OCI-LY7 (cell line): Measurements from ENCODE around the gene CERS6. TPM values are rescaled to one million over a fixed set of nuclear protein-coding genes. Genes with fewer than 3 reads are reported as not detected.

ENCODE experiments used
- BruUV-seq: library from RNA; stranded (reverse); fragments of 400-500 nt; replicated peaks from 2 replicates; lab custom pipeline; 2021; lab: Mats Ljungman, UMichigan
- CTCF ChIA-PET: fragments of 300-600 bp; sonication (Branson Sonifier 250); formaldehyde crosslinking; loops from one replicate; lab custom pipeline; 2022; ENCODE audit warnings: antibody characterized with exemption; ENCODE audit not compliant: unreplicated experiment; lab: Charles Lee
- POLR2A ChIA-PET: fragments of 300-600 bp; sonication (Branson Sonifier 250); formaldehyde crosslinking; loops from one replicate; lab custom pipeline; 2022; ENCODE audit warnings: antibody characterized with exemption; lab: Charles Lee
- DNase-seq: peaks from one replicate; pipeline ENCODE4 v3.0.0-alpha.2; 2015; ENCODE audit warnings: low spot score
- H2AFZ ChIP-seq: fragments of 200-600 bp; sonication (generic), shearing (Covaris generic); 2 replicates; pipeline ENCODE4 v1.6.1; 2014; ENCODE audit warnings: mild to moderate bottlenecking, antibody characterized with exemption, low read length, moderate library complexity
- H3K27ac ChIP-seq: fragments of 200-600 bp; sonication (generic); 2 replicates; pipeline ENCODE4 v1.5.1; 2014; ENCODE audit warnings: mixed run types, low read depth, mild to moderate bottlenecking, moderate library complexity, low read length, inconsistent platforms; ENCODE audit not compliant: poor library complexity, severe bottlenecking
- H3K36me3 ChIP-seq: fragments of 200-600 bp; sonication (generic); 2 replicates; pipeline ENCODE4 v1.6.1; 2014; ENCODE audit warnings: mild to moderate bottlenecking, antibody characterized with exemption, low read length, moderate library complexity, mixed read lengths; ENCODE audit not compliant: insufficient read depth
- H3K4me1 ChIP-seq: fragments of 200-600 bp; sonication (generic); 2 replicates; pipeline ENCODE4 v1.5.1; 2014; ENCODE audit warnings: mild to moderate bottlenecking, low read length; ENCODE audit not compliant: insufficient read depth, poor library complexity, severe bottlenecking
- H3K4me2 ChIP-seq: fragments of 200-600 bp; sonication (generic); 2 replicates; pipeline ENCODE4 v1.6.1; 2014; ENCODE audit warnings: mild to moderate bottlenecking, low read length
- H3K4me3 ChIP-seq: fragments of 200-600 bp; sonication (generic); 2 replicates; pipeline ENCODE4 v1.5.1; 2014; ENCODE audit warnings: mild to moderate bottlenecking, low read depth, low read length; ENCODE audit not compliant: poor library complexity, severe bottlenecking
- H3K79me2 ChIP-seq: fragments of 200-600 bp; sonication (generic); 2 replicates; pipeline ENCODE4 v1.6.1; 2016; ENCODE audit warnings: low read depth, mild to moderate bottlenecking, low read length, moderate library complexity, mixed read lengths; ENCODE audit not compliant: insufficient read depth
- H3K9me2 ChIP-seq: fragments of 200-600 bp; sonication (generic); 2 replicates; pipeline ENCODE4 v1.6.1; 2016; ENCODE audit warnings: mild to moderate bottlenecking, low read length, mixed read lengths; ENCODE audit not compliant: insufficient read depth
- H3K9me3 ChIP-seq: fragments of 200-600 bp; sonication (generic); 2 replicates; pipeline ENCODE4 v1.6.1; 2014; ENCODE audit warnings: mild to moderate bottlenecking, mixed run types, low read length, mixed read lengths
- H4K20me1 ChIP-seq: fragments of 200-600 bp; sonication (generic); 2 replicates; pipeline ENCODE4 v1.6.1; 2014; ENCODE audit warnings: mild to moderate bottlenecking, antibody characterized with exemption, low read length, moderate library complexity, mixed read lengths; ENCODE audit not compliant: insufficient read depth
- CTCF ChIP-seq: fragments of 200-600 bp; sonication (generic); conservative IDR thresholded peaks from 2 replicates; pipeline ENCODE4 v1.5.1; 2014; ENCODE audit warnings: mild to moderate bottlenecking, antibody characterized with exemption, low read length, moderate library complexity, mixed read lengths
- EZH2phosphoT487 ChIP-seq: fragments of 200-600 bp; sonication (generic); IDR thresholded peaks from 2 replicates; pipeline ENCODE4 v1.6.1; 2018; ENCODE audit warnings: low read depth, borderline replicate concordance, mild to moderate bottlenecking, mixed run types, antibody characterized with exemption, low read length, moderate library complexity, mixed read lengths
- intact Hi-C: fragments of 100-400 bp; cut with micrococcal nuclease; formaldehyde crosslinking; loops from one replicate; pipeline ENCODE4 v1.10.0; 2022; ENCODE audit not compliant: unreplicated experiment
- total RNA-seq, 2 experiments: library from RNA; depleted of rRNA in 1 of 2; stranded (reverse); fragments of >200 nt in 1 of 2; shearing (Covaris generic) in 1 of 2; gene quantifications; 2 replicates each; pipeline ENCODE4 v1.2.3, GENCODE V29; 2014 to 2022

CERS6 gene
- total RNA-seq, 2 experiments from 2014 or later: 0.04 TPM; not detected in 1

GRCh38 chr2:168443818-168444217, 12.3 kb upstream of the CERS6 start:
- no peaks in the 10 kb centered on the region for H3K36me3 ChIP-seq
- H3K79me2 ChIP-seq: no peaks in the 10 kb centered on the region
- no peak overlapping the region for H3K4me2 ChIP-seq
- TF ChIP-seq CTCF (no peak), EZH2phosphoT487 (no peak)
- H3K9me3 ChIP-seq: no peaks in the 10 kb centered on the region
- intact Hi-C loops: no loop called here
- no peak overlapping the region for H2AFZ ChIP-seq
- H3K4me3 ChIP-seq: no peak overlapping the region
- POLR2A ChIA-PET: interaction anchor here (0.7 kb wide), 1 partner anchor 40 kb away, joined by 3 read pairs; no protein-coding TSS in a partner anchor
- no peak overlapping the region for H3K27ac ChIP-seq
- CTCF ChIA-PET: no interaction called here
- no peak for DNase-seq
- H3K9me2 ChIP-seq: no peaks in the 10 kb centered on the region
- BruUV-seq: no TSS peak
- no peaks in the 10 kb centered on the region for H3K4me1 ChIP-seq
- no peaks in the 10 kb centered on the region for H4K20me1 ChIP-seq

- no peak overlapping the region for H3K4me2 ChIP-seq
- intact Hi-C loops: no loop called here
- H3K9me2 ChIP-seq: no peaks in the 10 kb centered on the region
- H3K4me1 ChIP-seq: no peaks in the 10 kb centered on the region
- H3K36me3 ChIP-seq: no peaks in the 10 kb centered on the region
- no peak for DNase-seq
- no TSS peak for BruUV-seq
- H3K4me3 ChIP-seq: no peak overlapping the region
- no peak overlapping the region for H3K27ac ChIP-seq
- no peaks in the 10 kb centered on the region for H3K9me3 ChIP-seq
- no peak overlapping the region for H2AFZ ChIP-seq
- H4K20me1 ChIP-seq: no peaks in the 10 kb centered on the region
- POLR2A ChIA-PET: no interaction called here
- CTCF ChIA-PET: no interaction called here
- TF ChIP-seq EZH2phosphoT487 (no peak), CTCF (no peak)
- H3K79me2 ChIP-seq: no peaks in the 10 kb centered on the region
Observed at GRCh38 chr2:168445960-168446359, 10.1 kb upstream of the CERS6 start.

- no TSS peak for BruUV-seq
- TF ChIP-seq EZH2phosphoT487: no peak
- TF ChIP-seq CTCF: no peak
- no peak overlapping the region for H3K4me2 ChIP-seq
- H2AFZ ChIP-seq: no peak overlapping the region
- no peaks in the 10 kb centered on the region for H3K4me1 ChIP-seq
- no peaks in the 10 kb centered on the region for H3K9me3 ChIP-seq
- ChIA-PET POLR2A (no interaction called here), CTCF (no interaction called here)
- DNase-seq: no peak
- no peaks in the 10 kb centered on the region for H3K9me2 ChIP-seq
- H3K4me3 ChIP-seq: no peak overlapping the region
- no peaks in the 10 kb centered on the region for H3K36me3 ChIP-seq
- H4K20me1 ChIP-seq: no peaks in the 10 kb centered on the region
- intact Hi-C loops: no loop called here
- no peaks in the 10 kb centered on the region for H3K79me2 ChIP-seq
- no peak overlapping the region for H3K27ac ChIP-seq
Observed at GRCh38 chr2:168448980-168449379, 7.1 kb upstream of the CERS6 start.
